NCI-H82 treated with DMSO at 0.1 percent for 48 hours (cell line): ENCODE data around the gene USP7.
"Not testable (repeated sequence)": the region's sequence is repeated elsewhere in the genome, so short reads cannot be mapped to it uniquely, and the experiment has no call there.

ENCODE experiments used
- DNase-seq: peaks from one replicate; lab custom pipeline; 2025; ENCODE audit not compliant: unreplicated experiment; lab: John Stamatoyannopoulos, UW

USP7 gene

GRCh38 chr16:8963821-8964441 is at the start of gene USP7:
USP7 (minus strand) TSS chr16:8963906; CDS start chr16:8963285, 621 bp downstream.
- DNase-seq = peak; percentile 51

GRCh38 chr16:9013508-9013864 is 49.8 kb upstream of the USP7 start:
- no peak for DNase-seq

GRCh38 chr16:9012848-9013507 is 49.3 kb upstream of the USP7 start:
- DNase-seq = no peak

- DNase-seq = no peak
These were observed 48.6 kb upstream of the USP7 start for GRCh38 chr16:9012330-9012729.

- peak; percentile 55 for DNase-seq
These were observed 45.0 kb upstream of the USP7 start for GRCh38 chr16:9008601-9009260.

GRCh38 chr16:9007177-9007794 is 43.6 kb upstream of the USP7 start:
- DNase-seq = no peak

- DNase-seq = no peak
These were observed 40.5 kb upstream of the USP7 start for GRCh38 chr16:9004183-9004582.

GRCh38 chr16:9003763-9004162 is 40.1 kb upstream of the USP7 start:
- DNase-seq = no peak

GRCh38 chr16:9003322-9003721 is 39.6 kb upstream of the USP7 start:
- DNase-seq = no peak

- no peak for DNase-seq
These were observed 38.3 kb upstream of the USP7 start for GRCh38 chr16:9002042-9002441.

- DNase-seq = no peak
These were observed 37.0 kb upstream of the USP7 start for GRCh38 chr16:9000664-9001063.

GRCh38 chr16:8999800-9000199 is 36.1 kb upstream of the USP7 start:
- DNase-seq = no peak

GRCh38 chr16:8998108-8998507 is 34.4 kb upstream of the USP7 start:
- no peak for DNase-seq

GRCh38 chr16:8996891-8997290 is 33.2 kb upstream of the USP7 start:
- DNase-seq = no peak

GRCh38 chr16:8990445-8990844 is 26.7 kb upstream of the USP7 start:
- DNase-seq = no peak

- DNase-seq = no peak
These were observed 25.6 kb upstream of the USP7 start for GRCh38 chr16:8989099-8989878.

GRCh38 chr16:8986818-8987191 is 23.1 kb upstream of the USP7 start:
- DNase-seq = no peak

GRCh38 chr16:8986111-8986510 is 22.4 kb upstream of the USP7 start:
- DNase-seq = no peak

- DNase-seq = no peak
These were observed 19.1 kb upstream of the USP7 start for GRCh38 chr16:8982816-8983215.

GRCh38 chr16:8981901-8982300 is 18.2 kb upstream of the USP7 start:
- not testable (repeated sequence) for DNase-seq

- DNase-seq = not testable (repeated sequence)
These were observed 12.5 kb upstream of the USP7 start for GRCh38 chr16:8976189-8976588.
